HG03565 (cell line): ENCODE results near the gene TMIGD1.

Source experiments
- ATAC-seq: cut with Tn5 transposase; IDR thresholded peaks from one replicate; pipeline ENCODE4 v1.9.1; 2021; ENCODE audit warnings: mild to moderate bottlenecking, moderate library complexity; ENCODE audit not compliant: unreplicated experiment

TMIGD1 gene

DNA sequence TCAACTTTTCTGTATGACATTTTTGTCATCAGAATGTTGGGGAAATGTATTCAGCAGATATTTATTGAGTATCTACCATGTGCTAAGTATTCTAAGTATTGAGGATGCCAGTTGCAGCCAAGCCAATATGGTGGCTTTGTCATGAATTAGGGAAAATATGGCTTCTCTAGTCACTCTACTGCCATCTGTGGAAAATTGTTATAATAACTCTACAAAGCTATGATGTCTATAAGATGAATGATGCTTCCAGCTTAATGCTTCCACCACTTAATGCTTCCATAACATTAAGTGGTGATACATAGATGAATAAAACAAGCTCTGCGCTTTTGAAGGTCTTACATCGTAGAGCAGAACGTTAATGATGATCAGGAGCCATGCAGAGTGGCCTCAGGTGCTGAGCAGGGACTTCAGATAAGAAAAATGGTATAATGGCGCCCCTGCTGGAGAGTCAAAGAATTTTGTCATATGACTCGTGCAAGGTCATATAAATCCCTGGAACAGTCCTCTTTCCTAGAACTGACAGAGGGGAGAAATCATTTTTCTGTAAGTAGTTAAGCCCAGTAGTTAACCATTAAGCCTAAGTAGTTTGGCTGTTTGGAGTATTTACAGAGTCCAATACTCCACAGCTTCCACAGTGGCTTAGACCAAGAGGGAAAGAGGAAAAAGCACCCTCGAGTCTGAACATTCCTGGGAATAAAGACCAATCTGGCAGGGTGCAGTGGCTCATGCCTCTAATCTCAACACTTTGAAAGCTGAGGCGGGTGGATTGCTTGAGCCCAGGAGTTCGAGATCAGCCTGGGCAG, 2.7 kb upstream of the TMIGD1 start:
- ATAC-seq, result no peak

DNA sequence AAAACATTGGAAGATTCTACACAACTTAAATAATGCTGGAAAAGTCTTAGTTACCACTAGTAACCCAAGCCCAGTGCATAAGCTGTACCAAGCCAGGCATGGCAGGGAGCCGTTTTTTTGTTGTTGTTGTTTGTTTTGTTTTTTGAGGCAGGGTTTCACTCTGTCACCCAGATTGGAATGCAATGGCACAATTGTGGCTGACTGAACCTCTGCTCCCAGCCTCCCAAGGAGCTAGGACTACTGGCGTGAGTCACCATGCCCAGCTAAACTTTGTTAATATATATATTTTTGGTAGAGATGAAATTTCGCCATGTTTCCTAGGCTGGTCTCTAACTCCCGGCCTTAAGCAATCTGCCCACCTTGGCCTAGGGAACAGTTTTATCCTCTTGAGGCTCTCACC, 564 bp upstream of the TMIGD1 start:
- ATAC-seq, result no peak

DNA sequence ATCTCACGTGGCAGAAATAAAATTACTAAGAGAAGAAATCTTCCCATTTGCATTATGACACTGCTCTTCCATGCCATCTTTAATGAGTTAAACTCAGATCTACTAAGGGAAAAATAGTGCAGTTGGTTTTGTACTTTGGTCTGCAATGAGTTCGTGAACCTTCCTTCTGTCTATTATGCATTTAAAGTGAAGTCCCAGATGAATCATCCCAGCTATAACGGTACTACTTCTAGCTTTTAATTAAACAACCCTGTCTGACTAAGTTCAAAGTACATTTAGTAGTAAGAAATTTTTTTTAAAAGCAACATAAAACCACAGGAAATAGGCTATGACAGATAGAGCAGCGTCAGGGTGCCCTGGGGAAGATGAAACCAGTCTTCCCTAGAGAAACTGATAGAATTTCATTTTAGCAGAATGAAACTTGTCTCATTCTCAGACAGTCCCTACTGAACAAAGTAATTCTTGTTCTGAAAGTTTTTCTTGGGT, 1.8 kb downstream of the TMIGD1 start:
- no peak for ATAC-seq

DNA sequence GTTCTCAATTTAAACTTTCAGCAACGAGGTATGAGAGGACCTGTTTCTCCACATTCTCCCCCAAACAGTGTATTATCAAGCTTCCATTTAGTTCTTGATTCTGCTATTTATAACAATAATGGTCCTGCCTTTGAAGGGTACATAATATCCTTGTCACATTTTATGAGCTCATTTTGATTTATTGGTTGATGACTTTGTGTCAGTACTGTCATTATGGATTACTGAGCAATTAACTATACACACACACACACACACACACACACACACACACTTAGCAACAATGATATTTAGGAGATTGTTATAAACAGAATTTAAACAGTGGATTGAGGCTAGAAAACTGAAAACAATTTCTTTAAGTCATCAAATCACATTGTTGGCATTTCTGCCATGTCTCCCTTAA, 7.0 kb downstream of the TMIGD1 start:
- no peak for ATAC-seq

DNA sequence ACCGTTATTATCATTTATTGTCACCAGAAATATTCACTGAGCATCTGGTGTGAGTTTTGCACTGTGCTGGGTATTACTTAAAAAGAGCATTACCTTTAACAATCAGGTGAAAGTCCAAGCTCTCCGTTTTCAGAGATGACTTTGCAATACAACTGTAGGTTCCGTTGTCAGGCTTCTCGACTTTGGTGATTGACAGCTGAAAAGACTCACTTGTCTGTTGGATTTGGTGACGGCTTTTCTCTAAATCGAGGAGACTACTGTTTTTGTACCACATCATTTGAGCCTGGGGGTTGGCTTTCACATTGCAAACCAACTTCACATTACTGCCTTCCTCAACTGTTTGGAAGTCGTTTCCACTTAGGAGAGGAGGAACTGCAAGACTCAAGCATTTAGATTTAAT, 9.1 kb downstream of the TMIGD1 start:
- ATAC-seq, result no peak

DNA sequence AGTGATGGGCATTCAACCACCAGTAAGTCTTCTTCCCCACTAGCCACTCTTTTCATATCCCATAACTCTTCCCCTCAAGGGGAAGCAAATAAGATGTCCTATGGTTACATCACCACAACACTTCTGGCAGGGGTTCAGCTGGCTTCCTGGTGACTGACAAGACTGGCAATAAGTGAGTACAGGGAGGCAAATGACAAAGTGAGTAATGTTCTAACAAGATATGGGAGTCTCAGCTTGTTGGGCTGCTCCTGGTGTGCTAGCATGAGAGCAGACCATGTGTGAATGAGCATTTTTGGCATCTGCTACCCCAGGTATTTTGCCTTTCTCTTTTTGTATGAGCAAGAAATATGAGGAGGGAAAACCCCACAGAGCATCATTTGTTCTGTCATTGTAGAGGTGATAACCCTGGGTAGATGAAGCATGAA, 9.9 kb downstream of the TMIGD1 start:
- no peak for ATAC-seq

DNA sequence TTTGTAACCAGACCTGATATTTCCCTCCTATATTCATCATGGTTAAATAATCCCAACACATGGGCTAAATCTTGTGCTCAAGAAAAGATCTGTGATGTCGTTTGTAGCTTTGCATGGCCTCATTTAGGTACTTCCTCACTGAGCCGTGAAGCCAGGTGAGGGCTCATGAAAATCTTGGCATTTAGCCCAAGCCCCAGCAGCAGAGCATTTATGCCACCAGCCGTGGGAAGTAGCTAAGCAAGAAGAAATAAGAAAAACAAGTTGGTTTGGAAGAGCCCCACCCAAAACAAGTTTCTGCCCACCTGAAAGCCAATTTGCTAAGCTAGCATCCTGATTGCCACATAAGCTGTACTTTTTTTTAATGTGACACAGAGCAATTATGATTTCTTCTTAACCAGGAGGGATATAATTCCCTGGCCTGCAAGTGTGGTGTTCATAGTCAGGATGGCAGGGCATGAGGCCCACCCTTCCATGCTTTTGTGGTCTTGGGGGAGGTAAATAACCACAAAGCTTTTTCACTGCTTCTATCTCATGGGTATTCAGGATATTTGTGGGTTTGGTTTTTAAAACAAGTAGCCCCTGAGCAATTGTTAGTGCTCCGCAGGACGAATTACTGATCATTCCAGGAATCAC, 10.5 kb downstream of the TMIGD1 start:
- ATAC-seq, result no peak

DNA sequence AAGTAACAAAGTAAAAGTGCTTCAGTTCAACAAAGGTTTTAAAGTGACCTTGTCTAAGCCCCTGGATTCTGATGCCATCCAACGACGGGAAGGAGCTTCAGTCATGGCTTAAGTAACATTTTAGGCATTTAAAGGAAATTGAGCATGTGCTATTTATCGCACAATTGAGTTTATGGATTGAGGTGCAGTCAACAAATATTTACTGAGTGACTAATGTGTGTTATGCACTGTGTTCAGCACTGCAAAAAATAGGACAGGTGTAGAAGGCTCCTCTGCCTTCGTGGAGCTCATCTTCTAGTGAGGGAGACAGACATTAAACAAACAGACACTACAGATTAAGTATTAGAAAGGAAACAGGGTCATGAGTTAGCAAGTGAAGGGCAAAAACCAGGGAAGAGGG, 12.5 kb downstream of the TMIGD1 start:
- no peak for ATAC-seq

DNA sequence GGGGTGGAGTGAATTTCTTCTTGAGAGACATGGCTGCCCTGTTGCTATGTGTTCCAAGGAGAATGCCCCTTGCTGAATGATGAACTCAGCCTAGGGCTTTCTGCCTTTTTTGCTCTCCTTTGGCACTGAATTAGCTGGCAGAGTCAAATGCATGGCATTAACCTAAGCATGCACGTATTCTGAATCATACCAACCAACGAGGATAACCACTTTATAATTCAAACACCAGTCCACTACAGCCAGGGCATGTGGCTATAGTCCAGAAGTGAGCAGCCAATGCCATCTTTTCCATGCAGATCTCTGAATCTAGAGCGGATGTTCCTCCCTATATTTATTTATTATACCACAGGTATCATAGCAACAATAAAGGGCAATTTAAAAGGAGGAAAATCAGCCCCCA, 15.7 kb downstream of the TMIGD1 start:
- ATAC-seq, result no peak

DNA sequence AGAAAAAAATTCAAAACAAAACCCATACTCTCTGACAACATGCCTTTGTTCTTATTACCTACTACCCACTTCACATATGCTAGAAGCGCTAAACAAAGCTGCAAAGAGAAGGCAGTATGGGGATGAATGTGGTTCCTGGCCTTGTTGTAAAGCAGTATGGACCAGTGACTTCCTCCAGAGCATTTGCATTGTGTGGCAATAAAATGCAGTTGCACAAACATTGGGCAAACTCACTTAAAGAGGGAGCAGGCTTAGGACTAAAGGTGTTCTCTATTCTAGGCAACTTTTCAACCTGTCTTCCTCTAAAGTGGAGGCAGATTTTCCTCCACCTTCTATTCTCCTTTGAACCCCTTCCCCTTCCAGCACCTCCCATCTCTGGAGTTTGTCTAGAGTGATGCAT, 17.1 kb downstream of the TMIGD1 start:
- no peak for ATAC-seq

DNA sequence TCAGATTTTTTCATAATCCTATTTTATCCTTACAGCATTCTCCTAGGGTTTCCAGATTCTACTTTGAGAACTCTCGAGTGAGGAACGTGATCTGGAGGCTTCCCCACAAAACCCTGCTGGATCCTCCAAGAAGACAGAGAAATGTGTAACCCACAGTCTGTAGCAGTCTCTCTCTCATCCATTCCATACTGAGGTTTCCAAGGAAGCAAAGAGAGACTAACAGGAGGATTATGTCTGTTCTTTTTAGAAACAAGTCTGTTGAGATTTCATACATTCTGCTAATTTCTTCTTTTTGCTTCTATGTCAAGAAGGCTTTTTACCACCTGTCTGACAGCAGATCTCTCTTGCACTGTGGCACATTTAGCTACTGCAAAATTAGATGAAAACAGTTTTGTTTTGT, 18.8 kb downstream of the TMIGD1 start:
- ATAC-seq, result no peak

DNA sequence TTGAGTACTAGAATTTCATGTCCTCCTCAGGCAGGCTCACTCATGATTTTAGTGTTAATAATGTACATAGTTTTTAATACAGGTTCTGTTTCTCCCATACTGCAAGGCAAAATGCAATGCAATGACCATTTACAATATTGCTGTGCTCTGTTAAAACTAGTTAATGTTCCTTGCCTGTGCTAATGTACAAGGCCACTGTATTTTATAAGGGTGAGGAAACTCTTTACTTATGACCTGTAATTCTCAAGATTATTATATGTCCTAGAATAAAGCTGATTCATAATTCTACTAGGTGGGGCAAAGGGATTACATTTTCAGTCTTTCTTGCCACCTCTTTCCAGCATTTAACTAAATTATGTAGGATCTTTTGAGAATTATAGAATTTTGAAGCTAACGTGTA, 19.4 kb downstream of the TMIGD1 start:
- ATAC-seq, result no peak

DNA sequence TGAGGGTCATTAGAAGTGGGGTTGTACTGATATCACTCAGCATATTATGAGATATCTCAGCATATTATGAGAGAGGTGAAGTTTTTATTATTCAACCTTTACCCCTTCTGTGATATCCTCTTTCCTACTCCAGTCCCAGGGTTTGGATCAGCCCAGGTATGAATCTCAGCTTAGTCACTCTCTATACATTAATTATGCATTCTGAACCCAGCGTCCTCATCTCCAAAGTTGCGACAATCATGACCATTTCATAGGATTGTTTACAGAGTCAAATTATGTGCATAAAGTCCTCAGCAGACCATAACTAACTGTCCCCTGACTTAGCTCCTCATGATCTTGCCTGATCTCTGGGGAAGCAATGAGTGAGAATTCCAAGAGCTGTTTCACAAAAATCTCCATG, 21.6 kb downstream of the TMIGD1 start:
- ATAC-seq, result no peak

DNA sequence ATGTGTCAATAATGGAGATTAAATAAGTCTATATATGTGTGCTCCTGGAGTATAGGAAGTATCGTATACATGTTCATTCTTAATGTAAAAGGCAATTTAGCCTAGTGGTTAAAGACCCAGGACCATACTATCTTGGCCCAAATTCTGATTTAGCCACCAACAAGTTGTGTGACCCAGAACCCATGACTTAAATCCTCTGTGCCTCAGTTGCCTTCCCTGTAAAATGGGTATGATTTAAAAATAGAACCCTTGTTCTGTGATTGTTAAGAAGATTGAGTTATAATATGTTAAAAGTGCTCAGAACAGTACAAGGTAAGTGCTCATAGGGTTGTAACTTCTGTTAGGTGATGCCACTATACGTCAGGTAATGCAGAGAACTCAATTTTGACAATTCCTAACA, 23.3 kb downstream of the TMIGD1 start:
- no peak for ATAC-seq

DNA sequence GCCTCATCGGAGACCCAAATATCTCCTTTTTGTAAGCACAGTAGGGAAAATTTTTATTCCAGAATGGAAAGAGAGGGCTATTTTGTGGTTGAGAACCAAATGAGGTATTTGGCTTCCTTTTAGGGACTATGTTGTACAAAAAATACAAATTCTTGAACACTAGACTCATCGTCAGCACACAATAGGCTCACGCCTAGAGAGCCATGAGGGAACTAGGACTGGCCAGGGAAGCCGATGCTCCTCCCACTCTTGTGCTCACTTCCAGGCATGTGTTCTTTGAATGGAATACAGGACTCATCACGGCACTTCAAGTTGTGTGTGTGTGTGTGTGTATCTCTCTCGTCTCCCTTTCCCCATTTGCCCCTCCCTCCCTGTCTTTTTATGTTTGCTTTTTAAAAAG, 24.3 kb downstream of the TMIGD1 start:
- no peak for ATAC-seq

DNA sequence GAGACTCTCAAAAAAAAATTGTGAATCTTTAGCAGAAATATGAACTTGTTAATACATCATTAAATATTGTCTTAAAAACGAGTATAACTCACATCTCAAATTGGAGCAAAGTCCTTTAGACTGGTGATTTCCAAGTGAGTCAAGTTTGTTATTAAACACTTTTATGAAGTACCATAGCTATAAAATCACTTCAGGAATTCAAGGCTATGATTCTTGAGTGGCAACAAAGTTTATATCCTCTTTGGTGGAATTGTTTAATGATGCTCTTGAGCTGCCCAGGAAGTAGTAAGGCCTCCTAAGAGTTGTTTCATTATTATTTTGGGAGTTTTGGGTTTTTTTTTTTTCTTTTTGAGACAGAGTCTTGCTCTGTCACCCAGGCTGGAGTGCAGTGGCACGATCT, 25.5 kb downstream of the TMIGD1 start:
- ATAC-seq, result no peak

DNA sequence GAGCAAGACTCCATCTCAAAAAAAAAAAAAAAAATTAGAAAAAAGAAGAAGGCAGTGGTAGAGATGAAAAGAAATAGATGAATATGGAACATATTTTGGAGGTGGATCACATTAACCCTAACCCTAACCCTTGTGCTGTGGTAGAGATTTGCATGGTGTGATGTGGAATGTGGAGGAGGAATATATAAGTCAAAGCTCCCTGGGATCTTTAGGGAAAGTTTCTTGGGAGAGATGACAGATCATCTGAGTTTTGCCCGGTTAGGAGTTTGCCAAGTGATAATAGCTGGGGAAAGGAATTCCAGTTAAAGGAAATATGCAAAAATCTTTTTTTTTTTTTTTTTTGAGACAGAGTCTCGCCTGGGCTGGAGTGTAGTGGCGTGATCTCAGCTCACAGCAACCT, 29.1 kb downstream of the TMIGD1 start:
- no peak for ATAC-seq

DNA sequence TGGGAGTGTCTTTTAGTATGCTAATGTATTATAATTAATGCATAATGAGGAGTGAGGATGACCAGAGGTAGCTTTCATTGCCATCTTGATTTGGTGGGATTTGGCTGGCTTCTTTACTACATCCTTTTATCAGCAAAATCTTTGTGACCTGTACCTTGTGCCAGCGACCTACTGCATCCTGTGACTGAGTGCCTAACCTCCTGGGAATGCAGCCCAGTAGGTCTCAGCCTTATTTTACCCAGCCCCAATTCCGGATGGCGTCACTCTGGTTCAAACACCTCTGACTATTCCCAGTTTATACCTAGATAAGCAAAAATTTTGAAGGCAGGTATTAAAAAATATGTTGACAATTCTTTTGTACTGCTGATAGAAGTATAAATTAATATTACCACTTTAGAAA, 31.6 kb downstream of the TMIGD1 start:
- ATAC-seq, result no peak

DNA sequence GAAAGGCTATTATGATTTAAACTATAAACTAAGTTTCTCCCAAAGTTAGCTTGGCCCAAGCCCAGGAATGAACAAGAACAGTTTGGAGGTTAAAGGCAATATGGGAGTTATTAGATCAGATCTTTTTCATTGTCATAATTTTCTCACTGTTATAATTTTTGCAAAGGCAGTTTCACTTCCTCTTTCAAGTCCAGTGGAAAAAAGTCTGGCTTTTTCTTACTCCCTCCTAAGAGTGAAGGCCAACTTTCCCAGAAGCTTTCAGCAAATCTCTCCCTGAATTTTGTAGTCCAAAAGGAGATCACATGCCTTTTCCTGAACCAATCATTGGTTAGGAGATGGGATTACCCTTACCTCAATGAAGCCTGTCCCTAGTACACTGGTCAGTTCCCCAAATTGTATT, 33.0 kb downstream of the TMIGD1 start:
- no peak for ATAC-seq

DNA sequence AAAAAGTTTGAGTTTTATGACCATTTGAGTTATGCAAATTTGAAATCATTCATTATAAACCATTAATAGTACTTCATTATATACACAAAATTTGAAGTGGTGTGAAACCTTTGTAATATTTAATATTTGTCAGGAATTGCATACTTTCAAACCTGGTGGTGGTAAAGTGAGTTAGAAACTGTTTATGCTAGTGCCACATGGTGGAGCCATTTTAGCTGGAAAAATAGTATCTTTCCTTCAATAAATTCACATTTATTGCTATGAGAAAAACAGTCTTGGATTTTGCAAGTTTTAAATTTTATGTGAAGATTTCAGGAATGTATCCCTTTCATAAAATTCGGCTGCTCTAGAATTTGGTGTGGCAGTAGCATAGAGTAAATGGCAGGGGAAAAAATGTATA, 34.9 kb downstream of the TMIGD1 start:
- no peak for ATAC-seq

DNA sequence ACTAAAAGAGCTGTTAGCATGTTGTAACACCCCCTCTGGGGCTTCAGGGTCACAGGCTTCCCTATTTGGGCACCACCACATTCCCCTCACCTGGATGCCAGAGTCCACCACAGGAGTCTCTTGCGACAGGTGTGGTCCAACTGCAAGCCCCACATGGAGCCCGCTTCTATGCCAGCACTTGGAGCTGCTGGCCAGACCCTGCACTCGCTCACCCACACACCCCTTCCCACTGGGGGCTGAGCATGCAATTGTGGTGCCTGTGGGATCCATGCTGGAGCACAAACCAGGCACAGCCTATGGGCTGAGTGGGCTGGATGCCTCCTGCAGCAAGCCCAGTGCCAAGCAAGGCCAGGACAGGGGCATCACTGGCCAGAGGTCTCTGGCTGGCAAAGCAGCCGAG, 36.1 kb downstream of the TMIGD1 start:
- no peak for ATAC-seq

DNA sequence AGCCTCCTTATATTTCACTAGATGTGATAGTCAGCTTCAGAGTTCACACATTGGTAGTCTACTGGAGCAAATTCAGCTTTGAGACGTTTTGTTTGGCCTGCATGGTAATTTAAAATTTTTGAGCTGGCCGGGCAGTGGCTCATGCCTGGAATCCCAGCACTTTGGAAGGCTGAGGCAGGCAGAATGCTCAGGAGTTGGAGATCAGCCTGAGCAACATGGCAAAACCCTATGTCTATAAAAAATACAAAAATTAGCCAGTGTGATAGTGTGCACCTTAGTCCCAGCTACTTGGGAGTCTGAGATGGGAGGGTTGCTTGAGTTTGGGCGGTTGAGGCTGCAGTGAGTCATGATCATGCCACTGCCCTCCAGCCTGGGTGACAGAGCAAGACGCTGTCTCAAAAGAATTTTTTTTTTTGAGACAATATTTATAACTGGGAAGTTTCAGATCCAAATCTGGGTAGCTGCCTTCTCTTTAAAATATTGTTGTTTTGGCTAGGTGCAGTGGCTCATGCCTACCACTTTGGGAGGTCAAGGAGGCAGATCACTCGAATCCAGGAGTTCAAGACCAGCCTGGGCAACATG, 37.3 kb downstream of the TMIGD1 start:
- no peak for ATAC-seq
